Activated naive CD8-positive, alpha-beta T cell treated with anti-CD3 and anti-CD28 coated beads, Interleukin-2, amount 10 ng/mL, durations not matched to agents 7 days and 5 days (primary cell): ENCODE data around the gene SHROOM4. TPM values are rescaled to one million over a fixed set of nuclear protein-coding genes. Genes with fewer than 3 reads are reported as not detected.

Source experiments
- ATAC-seq: fragments of 150-1000 bp; cut with Tn5 transposase; one replicate; pipeline ENCODE4 v1.10.0; 2021; ENCODE audit warnings: low read depth, moderate library complexity
- POLR2A ChIA-PET: fragments of 350-600 bp; sonication (Branson Sonifier 250); formaldehyde crosslinking; loops from one replicate; lab custom pipeline; 2021; ENCODE audit warnings: antibody characterized with exemption; lab: Charles Lee
- DNase-seq: peaks from one replicate; pipeline ENCODE4 v3.0.0; 2021
- H3K27ac Mint-ChIP-seq: one replicate; pipeline ENCODE4 v1.8.0; 2022; ENCODE audit warnings: mild to moderate bottlenecking, mixed read lengths
- H3K27me3 Mint-ChIP-seq: one replicate; pipeline ENCODE4 v1.8.0; 2022; ENCODE audit warnings: mild to moderate bottlenecking, moderate library complexity, mixed read lengths
- H3K36me3 Mint-ChIP-seq: one replicate; pipeline ENCODE4 v1.8.0; 2021; ENCODE audit warnings: mild to moderate bottlenecking, mixed read lengths
- H3K4me1 Mint-ChIP-seq: one replicate; pipeline ENCODE4 v1.8.0; 2021; ENCODE audit warnings: mixed read lengths
- H3K4me3 Mint-ChIP-seq: one replicate; pipeline ENCODE4 v1.8.0; 2022; ENCODE audit warnings: mild to moderate bottlenecking, moderate library complexity, mixed read lengths
- H3K9me3 Mint-ChIP-seq: one replicate; pipeline ENCODE4 v1.8.0; 2021; ENCODE audit warnings: mixed read lengths
- total RNA-seq, 2 experiments: library from RNA; stranded (reverse); gene quantifications; one replicate each; pipeline ENCODE4 v1.2.3, GENCODE V29; 2021

SHROOM4 gene
- total RNA-seq, 2 experiments from 2014 or later: not detected

DNA sequence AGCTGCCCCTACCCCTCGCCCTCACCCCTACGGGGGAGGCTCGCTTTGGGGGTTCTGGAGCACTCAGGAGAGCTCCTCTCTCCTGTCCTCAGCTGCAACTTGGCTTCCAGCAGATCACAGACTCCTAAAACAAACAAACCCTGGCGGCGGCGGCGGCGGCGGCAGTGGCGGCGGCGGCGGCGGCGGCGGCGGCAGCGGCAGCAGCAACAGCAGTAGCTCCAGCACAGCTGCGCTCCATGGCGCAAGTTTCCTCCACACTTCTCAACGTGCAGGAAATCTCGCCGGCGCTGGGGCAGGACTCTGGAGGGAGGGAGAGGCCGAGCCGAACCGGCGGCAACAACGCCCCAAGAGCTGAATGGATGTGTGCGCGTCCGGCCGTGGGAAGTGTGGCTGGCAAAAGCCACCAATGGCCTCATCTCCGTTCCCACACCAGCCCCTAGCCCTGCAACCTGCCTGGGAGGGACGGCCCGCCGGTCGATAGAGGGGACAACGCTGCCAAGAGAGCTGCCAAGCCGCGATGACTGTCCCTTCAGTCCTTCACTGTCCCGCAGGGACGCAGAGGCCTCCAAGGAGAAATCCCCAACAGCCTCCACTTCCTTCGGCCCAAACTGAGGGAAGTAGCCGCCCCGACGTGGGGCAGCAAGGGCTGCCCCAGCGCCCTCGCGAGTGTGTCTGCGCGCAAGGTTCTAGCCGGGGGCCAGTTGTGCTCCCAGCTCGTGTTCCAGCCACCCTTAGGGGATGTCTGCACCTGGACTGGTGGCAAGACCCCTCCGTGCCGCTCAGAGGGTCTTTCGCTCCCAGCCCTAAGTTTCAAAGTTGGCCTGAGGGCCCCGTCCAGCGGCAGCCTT lies 775 bp downstream of the SHROOM4 start:
- peaks cover 34% of the 10 kb centered on the region for H3K27me3 Mint-ChIP-seq

GRCh38 chrX:50805276-50805675 lies 8.7 kb downstream of the SHROOM4 start:
- ATAC-seq (no peak), DNase-seq (no peak)
- Mint-ChIP-seq H3K4me3 (no peak overlapping the region), H3K9me3 (no peaks in the 10 kb centered on the region), H3K4me1 (no peaks in the 10 kb centered on the region), H3K27ac (no peak overlapping the region), H3K36me3 (no peaks in the 10 kb centered on the region), H3K27me3 (peaks cover 5% of the 10 kb centered on the region)
- POLR2A ChIA-PET: no interaction called here

More for the DNA sequence above, 775 bp downstream of the SHROOM4 start:
- ATAC-seq (no peak), DNase-seq (no peak)
- no peaks in the 10 kb centered on the region for H3K36me3 Mint-ChIP-seq
- no peak overlapping the region for H3K4me3 Mint-ChIP-seq
- H3K27ac Mint-ChIP-seq: no peak overlapping the region
- H3K4me1 Mint-ChIP-seq: peaks cover 5% of the 10 kb centered on the region
- POLR2A ChIA-PET: no interaction called here
- H3K9me3 Mint-ChIP-seq: no peaks in the 10 kb centered on the region

DNA sequence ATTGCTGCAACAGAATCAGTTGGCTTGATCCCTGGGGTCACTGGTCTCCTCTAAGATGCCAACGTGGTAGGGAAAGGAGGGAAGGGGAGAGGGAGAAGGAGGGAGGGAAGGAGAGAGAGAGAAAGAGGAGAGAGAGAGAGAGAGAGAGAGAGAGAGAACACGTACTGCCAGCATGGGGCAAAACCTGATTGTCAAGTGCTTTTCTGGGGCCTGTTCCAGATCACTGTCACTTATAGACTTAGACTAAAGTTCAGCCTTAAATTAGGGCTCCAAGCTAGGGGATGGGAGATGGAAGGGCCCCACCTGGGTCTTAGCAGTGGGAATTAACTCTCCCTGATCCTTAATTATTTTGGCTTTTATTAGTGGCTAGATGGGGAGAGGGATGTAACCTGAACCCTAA lies 12.9 kb downstream of the SHROOM4 start:
- H3K4me1 Mint-ChIP-seq: no peaks in the 10 kb centered on the region
- no peaks in the 10 kb centered on the region for H3K9me3 Mint-ChIP-seq
- H3K27ac Mint-ChIP-seq: no peak overlapping the region
- no peaks in the 10 kb centered on the region for H3K36me3 Mint-ChIP-seq
- DNase-seq (no peak), ATAC-seq (no peak)
- H3K27me3 Mint-ChIP-seq: peaks cover 6% of the 10 kb centered on the region
- H3K4me3 Mint-ChIP-seq: no peak overlapping the region
- POLR2A ChIA-PET: no interaction called here

- DNase-seq: no peak
- Mint-ChIP-seq H3K27me3 (peaks cover 7% of the 10 kb centered on the region), H3K9me3 (no peaks in the 10 kb centered on the region), H3K27ac (no peak overlapping the region), H3K4me3 (no peak overlapping the region), H3K36me3 (no peaks in the 10 kb centered on the region), H3K4me1 (no peaks in the 10 kb centered on the region)
- POLR2A ChIA-PET: no interaction called here
- ATAC-seq: no peak
Measured at GRCh38 chrX:50799531-50799961, 14.4 kb downstream of the SHROOM4 start.

- DNase-seq (no peak), ATAC-seq (no peak)
- Mint-ChIP-seq H3K27ac (no peak overlapping the region), H3K27me3 (peaks cover 9% of the 10 kb centered on the region), H3K4me1 (no peaks in the 10 kb centered on the region), H3K9me3 (no peaks in the 10 kb centered on the region), H3K36me3 (no peaks in the 10 kb centered on the region), H3K4me3 (no peak overlapping the region)
- POLR2A ChIA-PET: no interaction called here
Measured at GRCh38 chrX:50798783-50799182, 15.2 kb downstream of the SHROOM4 start.

DNA sequence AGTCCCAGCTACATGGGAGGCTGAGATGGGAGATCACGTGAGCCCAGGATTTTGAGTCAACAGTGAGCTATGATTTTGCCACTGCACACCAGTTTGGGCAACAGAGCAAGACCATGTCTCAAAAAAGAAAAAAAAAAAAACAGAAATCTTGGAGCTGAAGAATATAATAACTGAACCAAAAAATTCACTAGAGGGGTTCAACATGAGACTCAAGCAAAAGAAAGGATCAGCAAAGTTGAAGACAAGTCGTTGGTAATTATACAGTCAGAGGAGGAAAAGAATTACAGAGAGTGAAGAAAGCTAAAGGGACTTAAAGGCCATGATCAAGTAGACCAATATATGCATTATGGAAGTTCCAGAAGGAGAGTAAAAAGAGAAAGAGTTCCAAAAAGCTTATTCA lies 26.9 kb downstream of the SHROOM4 start:
- Mint-ChIP-seq H3K4me3 (no peak overlapping the region), H3K9me3 (no peaks in the 10 kb centered on the region), H3K27ac (no peak overlapping the region), H3K36me3 (no peaks in the 10 kb centered on the region), H3K4me1 (no peaks in the 10 kb centered on the region), H3K27me3 (no peaks in the 10 kb centered on the region)
- POLR2A ChIA-PET: no interaction called here
- DNase-seq: no peak
- ATAC-seq: no peak

DNA sequence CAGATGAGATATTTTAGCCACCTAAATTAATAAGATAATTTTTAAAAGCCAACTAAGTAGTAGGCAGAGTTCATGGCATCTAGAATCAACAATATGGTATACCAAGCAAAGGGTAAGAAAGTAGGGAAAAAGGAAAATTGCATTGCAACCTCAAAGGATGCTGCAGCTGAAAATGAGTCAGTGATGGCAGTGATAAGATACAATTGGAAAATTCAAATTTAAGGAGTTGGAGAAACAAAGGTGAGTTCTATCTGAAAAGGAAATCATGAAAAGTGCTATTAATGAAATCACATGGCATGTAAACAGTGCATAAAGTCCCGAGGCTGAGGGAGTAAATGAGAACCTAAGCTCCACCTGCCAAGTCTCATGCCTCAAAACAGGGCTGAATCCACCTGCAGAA lies 33.9 kb downstream of the SHROOM4 start:
- Mint-ChIP-seq H3K27ac (no peak overlapping the region), H3K27me3 (peaks cover 2% of the 10 kb centered on the region), H3K4me1 (no peaks in the 10 kb centered on the region), H3K36me3 (no peaks in the 10 kb centered on the region), H3K9me3 (no peaks in the 10 kb centered on the region), H3K4me3 (no peak overlapping the region)
- POLR2A ChIA-PET: no interaction called here
- DNase-seq (no peak), ATAC-seq (no peak)

GRCh38 chrX:50779694-50780093 lies 34.3 kb downstream of the SHROOM4 start:
- Mint-ChIP-seq H3K9me3 (no peaks in the 10 kb centered on the region), H3K27ac (no peak overlapping the region), H3K27me3 (peaks cover 2% of the 10 kb centered on the region), H3K36me3 (no peaks in the 10 kb centered on the region), H3K4me1 (no peaks in the 10 kb centered on the region), H3K4me3 (no peak overlapping the region)
- no peak for ATAC-seq
- DNase-seq: no peak
- POLR2A ChIA-PET: no interaction called here

DNA sequence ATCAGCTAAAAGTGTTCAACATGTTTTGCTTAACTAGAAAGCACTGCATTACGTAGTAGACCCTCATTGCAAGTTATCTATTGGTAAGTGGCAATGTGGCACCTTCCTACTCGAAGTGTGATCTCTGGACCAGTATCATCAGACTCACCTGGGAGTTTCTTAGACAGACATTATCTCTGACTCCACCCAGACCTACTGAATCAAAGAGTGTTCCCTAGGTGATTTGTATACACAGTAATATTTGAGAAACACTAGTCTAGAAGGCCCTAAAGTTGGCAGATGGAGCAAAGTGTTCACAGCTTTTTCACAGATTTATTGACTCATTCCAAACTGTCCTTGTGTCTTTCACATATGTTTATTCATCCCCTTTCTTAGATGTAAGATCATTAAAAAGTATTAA lies 35.7 kb downstream of the SHROOM4 start:
- Mint-ChIP-seq H3K4me1 (no peaks in the 10 kb centered on the region), H3K4me3 (no peak overlapping the region), H3K27ac (no peak overlapping the region), H3K36me3 (no peaks in the 10 kb centered on the region), H3K9me3 (no peaks in the 10 kb centered on the region), H3K27me3 (peaks cover 4% of the 10 kb centered on the region)
- no peak for ATAC-seq
- no peak for DNase-seq
- POLR2A ChIA-PET: no interaction called here

DNA sequence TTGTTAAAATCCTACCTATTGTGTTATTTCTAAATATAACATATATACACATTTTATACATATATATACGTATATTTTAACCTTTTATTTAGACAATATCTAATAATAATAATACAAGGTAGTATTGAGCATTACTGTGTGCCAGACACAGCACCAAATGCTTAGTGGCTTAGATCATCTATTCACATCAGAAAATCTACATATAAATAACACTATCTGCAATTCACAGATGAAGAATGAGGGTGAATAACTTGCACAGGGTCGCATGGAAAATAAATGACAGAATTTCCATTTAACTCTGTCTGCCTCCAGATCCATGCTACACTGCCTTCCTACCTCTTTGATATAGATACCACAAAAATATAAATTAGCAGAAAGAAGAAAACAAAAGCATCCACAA lies 37.7 kb downstream of the SHROOM4 start:
- Mint-ChIP-seq H3K4me1 (no peaks in the 10 kb centered on the region), H3K9me3 (no peaks in the 10 kb centered on the region), H3K4me3 (no peak overlapping the region), H3K36me3 (no peaks in the 10 kb centered on the region), H3K27ac (no peak overlapping the region), H3K27me3 (peaks cover 4% of the 10 kb centered on the region)
- POLR2A ChIA-PET: no interaction called here
- ATAC-seq (no peak), DNase-seq (no peak)

- POLR2A ChIA-PET: no interaction called here
Measured at GRCh38 chrX:50771382-50771781, 42.6 kb downstream of the SHROOM4 start.

GRCh38 chrX:50770702-50771101 lies 43.3 kb downstream of the SHROOM4 start:
- no peak for DNase-seq
- Mint-ChIP-seq H3K9me3 (no peaks in the 10 kb centered on the region), H3K4me1 (no peaks in the 10 kb centered on the region), H3K4me3 (no peak overlapping the region), H3K27me3 (peaks cover 6% of the 10 kb centered on the region), H3K27ac (no peak overlapping the region), H3K36me3 (no peaks in the 10 kb centered on the region)
- POLR2A ChIA-PET: no interaction called here
- ATAC-seq: no peak

More at GRCh38 chrX:50771382-50771781, 42.6 kb downstream of the SHROOM4 start:
- no peaks in the 10 kb centered on the region for H3K9me3 Mint-ChIP-seq
- H3K36me3 Mint-ChIP-seq: no peaks in the 10 kb centered on the region
- DNase-seq: no peak
- H3K4me3 Mint-ChIP-seq: no peak overlapping the region
- no peaks in the 10 kb centered on the region for H3K4me1 Mint-ChIP-seq
- peaks cover 5% of the 10 kb centered on the region for H3K27me3 Mint-ChIP-seq
- no peak for ATAC-seq
- no peak overlapping the region for H3K27ac Mint-ChIP-seq

- no peaks in the 10 kb centered on the region for H3K9me3 Mint-ChIP-seq
- ATAC-seq: no peak
- no peaks in the 10 kb centered on the region for H3K36me3 Mint-ChIP-seq
- H3K27ac Mint-ChIP-seq: no peak overlapping the region
- POLR2A ChIA-PET: no interaction called here
- H3K27me3 Mint-ChIP-seq: peaks cover 3% of the 10 kb centered on the region
- H3K4me3 Mint-ChIP-seq: no peak overlapping the region
- no peak for DNase-seq
- no peaks in the 10 kb centered on the region for H3K4me1 Mint-ChIP-seq
Measured at GRCh38 chrX:50769389-50770063, 44.5 kb downstream of the SHROOM4 start.

GRCh38 chrX:50768801-50769200 lies 45.2 kb downstream of the SHROOM4 start:
- Mint-ChIP-seq H3K9me3 (no peaks in the 10 kb centered on the region), H3K36me3 (no peaks in the 10 kb centered on the region), H3K4me1 (no peaks in the 10 kb centered on the region), H3K27ac (no peak overlapping the region), H3K27me3 (peaks cover 3% of the 10 kb centered on the region), H3K4me3 (no peak overlapping the region)
- DNase-seq (no peak), ATAC-seq (no peak)
- POLR2A ChIA-PET: no interaction called here
